Measurements from ENCODE around the gene LYVE1.

Gene LYVE1

GRCh38 chr11:10561947-10562346 lies 6.5 kb downstream of the LYVE1 start:
- no peak for DNase-seq (ENCODE audit: low spot score)
- no peak for TF ChIP-seq CTCF (IDR thresholded peaks at IDR 0.05; ENCODE audit: extremely low read depth, missing control alignments)

- DNase-seq (ENCODE audit: low spot score): no peak
- TF ChIP-seq CTCF (IDR thresholded peaks at IDR 0.05; ENCODE audit: extremely low read depth, missing control alignments): no peak
Observed at GRCh38 chr11:10561043-10561818, 7.2 kb downstream of the LYVE1 start.

GRCh38 chr11:10558288-10558687 lies 10.2 kb downstream of the LYVE1 start:
- DNase-seq (ENCODE audit: low spot score): no peak
- no peak for TF ChIP-seq CTCF (IDR thresholded peaks at IDR 0.05; ENCODE audit: extremely low read depth, missing control alignments)

GRCh38 chr11:10556590-10556989 lies 11.9 kb downstream of the LYVE1 start:
- TF ChIP-seq CTCF (IDR thresholded peaks at IDR 0.05; ENCODE audit: extremely low read depth, missing control alignments): no peak

GRCh38 chr11:10551845-10552352 lies 16.6 kb downstream of the LYVE1 start:
- DNase-seq (ENCODE audit: low spot score): no peak
- TF ChIP-seq CTCF (IDR thresholded peaks at IDR 0.05; ENCODE audit: extremely low read depth, missing control alignments): no peak

More at GRCh38 chr11:10556590-10556989, 11.9 kb downstream of the LYVE1 start:
- DNase-seq (ENCODE audit: low spot score): no peak

- DNase-seq (ENCODE audit: low spot score): no peak
- TF ChIP-seq CTCF (IDR thresholded peaks at IDR 0.05; ENCODE audit: extremely low read depth, missing control alignments): no peak
Observed at GRCh38 chr11:10551290-10551592, 17.2 kb downstream of the LYVE1 start.

- no peak for TF ChIP-seq CTCF (IDR thresholded peaks at IDR 0.05; ENCODE audit: extremely low read depth, missing control alignments)
- DNase-seq (ENCODE audit: low spot score): no peak
Observed at GRCh38 chr11:10550503-10551289, 17.8 kb downstream of the LYVE1 start.
